ENCODE data around the gene PFDN4. TPM values are rescaled to one million over a fixed set of nuclear protein-coding genes. Genes with fewer than 3 reads are reported as not detected.

The PFDN4 gene
- total and polyA plus RNA-seq, 3 donors from 2014 or later = 32.8 to 67.3 (median 44.9) TPM

DNA sequence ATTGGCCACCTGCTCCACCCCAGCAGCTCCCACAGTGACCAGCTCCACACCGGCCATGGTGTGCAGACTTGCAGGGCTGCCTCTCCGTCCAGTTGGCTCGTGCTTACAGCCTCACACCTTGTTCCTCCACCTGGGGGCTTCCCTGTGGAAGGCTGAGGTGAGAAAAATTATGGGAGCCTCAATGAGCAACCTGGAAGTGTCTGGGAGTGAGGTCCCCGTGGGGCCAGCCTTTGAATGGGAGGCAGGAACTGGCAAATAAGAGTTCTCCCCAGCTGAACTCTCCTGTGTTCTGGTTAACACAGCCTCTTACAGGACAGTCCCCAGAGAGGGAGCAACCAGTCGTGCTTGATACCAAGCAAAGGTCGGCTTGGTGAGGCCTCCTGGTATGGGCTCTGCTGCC is 3.8 kb upstream of the PFDN4 start:
- no peak overlapping the region for H3K4me3 ChIP-seq
- H3K36me3 ChIP-seq (ENCODE audit: low read depth, missing control alignments) = no peaks in the 10 kb centered on the region
- intact Hi-C loops (cut with DNase I; ENCODE audit: low total_unique reads) = no loop called here
- no peaks in the 10 kb centered on the region for H3K9me3 ChIP-seq
- no peaks in the 10 kb centered on the region for H3K27me3 ChIP-seq
- peaks cover 3% of the 10 kb centered on the region for H3K4me1 ChIP-seq
- DNase-seq = no peak
- 82% methylated on average over 5 to 6 of the region's 6 CpGs for WGBS, 2 donors
- TF ChIP-seq, protein P1, sequence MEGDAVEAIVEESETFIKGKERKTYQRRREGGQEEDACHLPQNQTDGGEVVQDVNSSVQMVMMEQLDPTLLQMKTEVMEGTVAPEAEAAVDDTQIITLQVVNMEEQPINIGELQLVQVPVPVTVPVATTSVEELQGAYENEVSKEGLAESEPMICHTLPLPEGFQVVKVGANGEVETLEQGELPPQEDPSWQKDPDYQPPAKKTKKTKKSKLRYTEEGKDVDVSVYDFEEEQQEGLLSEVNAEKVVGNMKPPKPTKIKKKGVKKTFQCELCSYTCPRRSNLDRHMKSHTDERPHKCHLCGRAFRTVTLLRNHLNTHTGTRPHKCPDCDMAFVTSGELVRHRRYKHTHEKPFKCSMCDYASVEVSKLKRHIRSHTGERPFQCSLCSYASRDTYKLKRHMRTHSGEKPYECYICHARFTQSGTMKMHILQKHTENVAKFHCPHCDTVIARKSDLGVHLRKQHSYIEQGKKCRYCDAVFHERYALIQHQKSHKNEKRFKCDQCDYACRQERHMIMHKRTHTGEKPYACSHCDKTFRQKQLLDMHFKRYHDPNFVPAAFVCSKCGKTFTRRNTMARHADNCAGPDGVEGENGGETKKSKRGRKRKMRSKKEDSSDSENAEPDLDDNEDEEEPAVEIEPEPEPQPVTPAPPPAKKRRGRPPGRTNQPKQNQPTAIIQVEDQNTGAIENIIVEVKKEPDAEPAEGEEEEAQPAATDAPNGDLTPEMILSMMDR (IDR thresholded peaks at IDR 0.05) = no peak
- no peak for TF ChIP-seq POLR2A (IDR thresholded peaks at IDR 0.05)
- H3K27ac ChIP-seq = no peak overlapping the region

DNA sequence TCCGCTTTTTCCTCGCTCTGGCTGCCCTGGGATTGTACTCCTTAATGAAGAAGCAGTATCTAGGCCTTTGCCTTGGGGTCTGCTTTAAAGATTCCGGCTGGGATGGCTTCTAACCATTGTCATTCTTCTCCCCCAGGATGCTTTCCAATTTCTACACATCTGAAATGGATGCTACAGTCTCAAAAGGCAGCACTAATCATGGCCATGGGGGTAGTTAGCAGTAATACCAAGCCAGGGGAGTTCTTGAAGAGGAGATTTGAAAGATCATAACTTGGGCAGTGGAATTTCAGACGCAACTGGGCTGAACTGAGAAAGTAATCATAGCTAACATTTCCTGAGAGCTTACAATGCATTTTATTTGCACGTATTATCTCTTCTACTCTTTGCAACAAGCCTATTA is 3.4 kb upstream of the PFDN4 start:
- intact Hi-C loops (cut with DNase I; ENCODE audit: low total_unique reads) = no loop called here
- Histone ChIP-seq H3K4me1 (peaks cover 7% of the 10 kb centered on the region), H3K4me3 (no peak overlapping the region), H3K27me3 (no peaks in the 10 kb centered on the region), H3K27ac (no peak overlapping the region), H3K9me3 (no peaks in the 10 kb centered on the region), H3K36me3 (ENCODE audit: low read depth, missing control alignments) (no peaks in the 10 kb centered on the region)
- WGBS, 2 donors = 90 to 93% methylated on average over 5 of the region's 5 CpGs
- TF ChIP-seq, protein P1 (IDR thresholded peaks at IDR 0.05) = no peak
- TF ChIP-seq POLR2A (IDR thresholded peaks at IDR 0.05) = no peak
- DNase-seq = no peak

DNA sequence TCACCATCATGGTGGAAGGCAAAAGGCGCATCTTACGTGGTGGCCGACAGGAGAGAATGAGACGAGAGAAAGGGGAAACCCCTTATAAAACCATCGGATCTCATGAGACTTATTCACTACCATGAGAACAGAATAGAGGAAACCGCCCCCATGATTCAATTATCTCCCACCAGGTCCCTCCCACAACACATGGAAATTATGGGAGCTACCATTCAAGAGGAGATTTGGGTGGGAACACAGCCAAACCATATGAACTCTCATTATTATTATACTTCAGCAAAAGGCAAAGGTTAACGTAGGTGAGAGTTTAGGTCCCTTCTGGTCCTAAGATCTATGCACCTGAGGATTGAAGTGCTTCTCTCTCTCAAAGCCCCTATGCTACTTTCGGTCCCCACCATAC is 2.4 kb upstream of the PFDN4 start:
- Histone ChIP-seq H3K4me3 (no peak overlapping the region), H3K9me3 (no peaks in the 10 kb centered on the region), H3K27ac (no peak overlapping the region), H3K4me1 (peaks cover 13% of the 10 kb centered on the region), H3K36me3 (ENCODE audit: low read depth, missing control alignments) (no peaks in the 10 kb centered on the region), H3K27me3 (no peaks in the 10 kb centered on the region)
- WGBS, 2 donors = 83% methylated on average over 8 of the region's 8 CpGs
- no peak for DNase-seq
- intact Hi-C loops (cut with DNase I; ENCODE audit: low total_unique reads) = no loop called here
- TF ChIP-seq, protein P1 (IDR thresholded peaks at IDR 0.05) = no peak

DNA sequence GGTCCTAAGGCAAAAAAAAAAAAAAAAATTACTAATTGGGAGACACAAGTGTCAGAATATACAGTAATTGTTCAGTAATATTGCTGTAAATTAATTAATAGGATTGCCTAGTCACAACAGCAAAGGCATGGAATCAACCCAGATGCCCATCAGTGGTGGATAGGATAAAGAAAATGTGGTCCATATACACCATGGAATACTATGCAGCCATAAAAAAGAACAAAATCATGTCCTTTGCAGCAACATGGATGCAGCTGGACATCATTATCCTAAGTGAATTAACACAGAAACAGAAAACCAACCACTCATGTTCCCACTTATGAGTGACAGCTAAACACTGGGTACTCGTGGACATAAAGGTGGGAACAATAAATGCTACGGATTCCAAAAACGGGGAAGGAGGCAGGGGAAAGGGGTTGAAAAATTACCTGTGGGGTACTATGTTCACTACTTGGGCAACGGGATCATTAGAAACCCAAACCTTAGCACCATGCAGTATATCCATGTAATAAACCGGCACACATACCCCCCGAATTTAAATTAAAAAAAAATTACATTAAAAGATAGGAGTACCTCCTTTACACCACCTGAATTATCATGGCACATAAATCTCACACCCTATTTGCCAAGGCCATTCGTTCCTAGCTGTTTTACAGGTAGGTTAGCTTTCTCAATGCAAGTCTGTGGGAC is 689 bp upstream of the PFDN4 start:
- Histone ChIP-seq H3K27me3 (no peaks in the 10 kb centered on the region), H3K4me3 (peak overlapping the region; percentile 74 to 93), H3K27ac (peak overlapping the region; percentile 98 to 100), H3K9me3 (no peaks in the 10 kb centered on the region), H3K36me3 (ENCODE audit: low read depth, missing control alignments) (no peaks in the 10 kb centered on the region), H3K4me1 (peaks cover 13% of the 10 kb centered on the region)
- TF ChIP-seq, protein P1 (IDR thresholded peaks at IDR 0.05) = no peak
- no peak for TF ChIP-seq POLR2A (IDR thresholded peaks at IDR 0.05)
- WGBS, 2 donors = 46 to 48% methylated on average over 6 to 7 of the region's 7 CpGs
- intact Hi-C loops (cut with DNase I; ENCODE audit: low total_unique reads) = no loop called here
- no peak for DNase-seq

All from testis (tissue), 3 donors.